Renal pelvis (tissue), 4 donors: ENCODE measurements around the gene MIEN1. TPM values are rescaled to one million over a fixed set of nuclear protein-coding genes. Genes with fewer than 3 reads are reported as not detected.
"Not testable (repeated sequence)": the region's sequence is repeated elsewhere in the genome, so short reads cannot be mapped to it uniquely, and the experiment has no call there.

Experiments used
- DNase-seq: peaks from one replicate; pipeline ENCODE4 v3.0.0-alpha.2; 2013
- polyA plus RNA-seq, 3 donors: library from polyadenylated mRNA; unstranded; fragments of 120-200 nt; gene quantifications; one replicate each; pipeline ENCODE4 v1.2.1, GENCODE V29; 2013; ENCODE audit not compliant: insufficient read length in 3 of 3

Gene MIEN1
- polyA plus RNA-seq, 3 donors = 33.6 to 36.8 (median 35.9) TPM

GRCh38 chr17:39722965-39723848 lies 7.1 kb downstream of the MIEN1 start:
- no peak for DNase-seq

- no peak for DNase-seq
These were observed 8.2 kb downstream of the MIEN1 start for GRCh38 chr17:39722104-39722503.

- DNase-seq = no peak
These were observed 10.6 kb downstream of the MIEN1 start for GRCh38 chr17:39719563-39720355.

- no peak for DNase-seq
These were observed 12.7 kb downstream of the MIEN1 start for GRCh38 chr17:39717660-39718059.

GRCh38 chr17:39716879-39717536 lies 13.3 kb downstream of the MIEN1 start:
- no peak for DNase-seq

- no peak for DNase-seq
These were observed 14.1 kb downstream of the MIEN1 start for GRCh38 chr17:39716073-39716818.

- no peak for DNase-seq
These were observed 14.8 kb downstream of the MIEN1 start for GRCh38 chr17:39715375-39716072.

GRCh38 chr17:39714234-39714633 lies 16.1 kb downstream of the MIEN1 start:
- DNase-seq = no peak

GRCh38 chr17:39711851-39712250 lies 18.5 kb downstream of the MIEN1 start:
- no peak for DNase-seq

- DNase-seq = not testable (repeated sequence)
These were observed 19.3 kb downstream of the MIEN1 start for GRCh38 chr17:39711071-39711470.

- no peak for DNase-seq
These were observed 20.1 kb downstream of the MIEN1 start for GRCh38 chr17:39709998-39710964.

GRCh38 chr17:39709319-39709997 lies 20.9 kb downstream of the MIEN1 start:
- no peak for DNase-seq

GRCh38 chr17:39706921-39707337 lies 23.4 kb downstream of the MIEN1 start:
- no peak for DNase-seq

GRCh38 chr17:39706383-39706782 lies 23.9 kb downstream of the MIEN1 start:
- no peak for DNase-seq

- DNase-seq = no peak
These were observed 24.5 kb downstream of the MIEN1 start for GRCh38 chr17:39705786-39706348.

GRCh38 chr17:39704821-39705551 lies 25.3 kb downstream of the MIEN1 start:
- DNase-seq = no peak

- no peak for DNase-seq
These were observed 26.4 kb downstream of the MIEN1 start for GRCh38 chr17:39703913-39704312.
